ENCODE data around the gene FAM25A. TPM values are rescaled to one million over a fixed set of nuclear protein-coding genes. Genes with fewer than 3 reads are reported as not detected.
"Not testable (repeated sequence)": the region's sequence is repeated elsewhere in the genome, so short reads cannot be mapped to it uniquely, and the experiment has no call there.

The FAM25A gene
- not detected in 2 replicates for total RNA-seq (2012; rRNA removed)

GRCh38 chr10:87020056-87020455, at the start of gene FAM25A:
FAM25A (plus strand) TSS chr10:87020294; CDS start chr10:87020325, 31 bp downstream.
- not testable (repeated sequence) for H3K4me2 ChIP-seq (ENCODE audit: low read length); H3K27me3 ChIP-seq (ENCODE audit: control insufficient read depth, insufficient read depth, low read length); H3K9me3 ChIP-seq (replicated peaks; ENCODE audit: low read length); H3K36me3 ChIP-seq (ENCODE audit: insufficient read depth, low read length); H3K4me1 ChIP-seq (ENCODE audit: control insufficient read depth, insufficient read depth, low read length); H3K4me3 ChIP-seq (ENCODE audit: low read length); H3K9ac ChIP-seq (ENCODE audit: low read depth, low read length)

GRCh38 chr10:86970982-86971231, 49.2 kb upstream of the FAM25A start:
- Histone ChIP-seq H3K9me3 (replicated peaks; ENCODE audit: low read length) (no peaks in the 10 kb centered on the region), H3K9ac (ENCODE audit: low read depth, low read length) (peak overlapping the region; percentile 95), H3K4me2 (ENCODE audit: low read length) (peak overlapping the region; percentile 89), H3K4me1 (ENCODE audit: control insufficient read depth, insufficient read depth, low read length) (peaks cover 60% of the 10 kb centered on the region), H3K4me3 (ENCODE audit: low read length) (peak overlapping the region; percentile 86), H3K36me3 (ENCODE audit: insufficient read depth, low read length) (no peaks in the 10 kb centered on the region), H3K27me3 (ENCODE audit: control insufficient read depth, insufficient read depth, low read length) (no peaks in the 10 kb centered on the region)

GRCh38 chr10:86971232-86971991, 48.7 kb upstream of the FAM25A start:
- H3K9me3 ChIP-seq (replicated peaks; ENCODE audit: low read length) = no peaks in the 10 kb centered on the region
- peak overlapping the region; percentile 86 for H3K4me3 ChIP-seq (ENCODE audit: low read length)
- no peaks in the 10 kb centered on the region for H3K27me3 ChIP-seq (ENCODE audit: control insufficient read depth, insufficient read depth, low read length)
- H3K4me1 ChIP-seq (ENCODE audit: control insufficient read depth, insufficient read depth, low read length) = peaks cover 55% of the 10 kb centered on the region
- H3K4me2 ChIP-seq (ENCODE audit: low read length) = peak overlapping the region; percentile 89
- no peaks in the 10 kb centered on the region for H3K36me3 ChIP-seq (ENCODE audit: insufficient read depth, low read length)
- peak overlapping the region; percentile 95 for H3K9ac ChIP-seq (ENCODE audit: low read depth, low read length)

GRCh38 chr10:86972613-86973380, 47.3 kb upstream of the FAM25A start:
- H3K4me2 ChIP-seq (ENCODE audit: low read length) = no peak overlapping the region
- H3K9ac ChIP-seq (ENCODE audit: low read depth, low read length) = no peak overlapping the region
- H3K27me3 ChIP-seq (ENCODE audit: control insufficient read depth, insufficient read depth, low read length) = no peaks in the 10 kb centered on the region
- H3K4me1 ChIP-seq (ENCODE audit: control insufficient read depth, insufficient read depth, low read length) = peaks cover 41% of the 10 kb centered on the region
- no peak overlapping the region for H3K4me3 ChIP-seq (ENCODE audit: low read length)
- H3K9me3 ChIP-seq (replicated peaks; ENCODE audit: low read length) = no peaks in the 10 kb centered on the region
- H3K36me3 ChIP-seq (ENCODE audit: insufficient read depth, low read length) = no peaks in the 10 kb centered on the region

GRCh38 chr10:86974484-86974883, 45.6 kb upstream of the FAM25A start:
- Histone ChIP-seq H3K9ac (ENCODE audit: low read depth, low read length) (no peak overlapping the region), H3K4me3 (ENCODE audit: low read length) (no peak overlapping the region), H3K4me1 (ENCODE audit: control insufficient read depth, insufficient read depth, low read length) (peaks cover 39% of the 10 kb centered on the region)

GRCh38 chr10:86976362-86977056, 43.6 kb upstream of the FAM25A start:
- H3K9me3 ChIP-seq (replicated peaks; ENCODE audit: low read length) = no peaks in the 10 kb centered on the region

More at GRCh38 chr10:86974484-86974883, 45.6 kb upstream of the FAM25A start:
- H3K36me3 ChIP-seq (ENCODE audit: insufficient read depth, low read length) = no peaks in the 10 kb centered on the region
- H3K9me3 ChIP-seq (replicated peaks; ENCODE audit: low read length) = no peaks in the 10 kb centered on the region
- no peaks in the 10 kb centered on the region for H3K27me3 ChIP-seq (ENCODE audit: control insufficient read depth, insufficient read depth, low read length)
- no peak overlapping the region for H3K4me2 ChIP-seq (ENCODE audit: low read length)

GRCh38 chr10:86978457-86978856, 41.6 kb upstream of the FAM25A start:
- H3K27me3 ChIP-seq (ENCODE audit: control insufficient read depth, insufficient read depth, low read length); H3K4me2 ChIP-seq (ENCODE audit: low read length); H3K9ac ChIP-seq (ENCODE audit: low read depth, low read length); H3K9me3 ChIP-seq (replicated peaks; ENCODE audit: low read length); H3K4me3 ChIP-seq (ENCODE audit: low read length); H3K36me3 ChIP-seq (ENCODE audit: insufficient read depth, low read length): not testable (repeated sequence)
- H3K4me1 ChIP-seq (ENCODE audit: control insufficient read depth, insufficient read depth, low read length) = peaks cover 25% of the 10 kb centered on the region

More at GRCh38 chr10:86976362-86977056, 43.6 kb upstream of the FAM25A start:
- Histone ChIP-seq H3K4me1 (ENCODE audit: control insufficient read depth, insufficient read depth, low read length) (peaks cover 33% of the 10 kb centered on the region), H3K27me3 (ENCODE audit: control insufficient read depth, insufficient read depth, low read length) (no peaks in the 10 kb centered on the region), H3K9ac (ENCODE audit: low read depth, low read length) (no peak overlapping the region), H3K4me3 (ENCODE audit: low read length) (no peak overlapping the region), H3K4me2 (ENCODE audit: low read length) (no peak overlapping the region), H3K36me3 (ENCODE audit: insufficient read depth, low read length) (no peaks in the 10 kb centered on the region)

GRCh38 chr10:86979296-86979818, 40.7 kb upstream of the FAM25A start:
- Histone ChIP-seq H3K36me3 (ENCODE audit: insufficient read depth, low read length) (no peaks in the 10 kb centered on the region), H3K4me1 (ENCODE audit: control insufficient read depth, insufficient read depth, low read length) (peaks cover 25% of the 10 kb centered on the region), H3K9ac (ENCODE audit: low read depth, low read length) (no peak overlapping the region), H3K4me3 (ENCODE audit: low read length) (no peak overlapping the region), H3K9me3 (replicated peaks; ENCODE audit: low read length) (no peaks in the 10 kb centered on the region), H3K4me2 (ENCODE audit: low read length) (no peak overlapping the region), H3K27me3 (ENCODE audit: control insufficient read depth, insufficient read depth, low read length) (no peaks in the 10 kb centered on the region)

GRCh38 chr10:86979977-86980448, 40.1 kb upstream of the FAM25A start:
- peaks cover 25% of the 10 kb centered on the region for H3K4me1 ChIP-seq (ENCODE audit: control insufficient read depth, insufficient read depth, low read length)
- no peak overlapping the region for H3K4me3 ChIP-seq (ENCODE audit: low read length)
- no peaks in the 10 kb centered on the region for H3K9me3 ChIP-seq (replicated peaks; ENCODE audit: low read length)
- H3K4me2 ChIP-seq (ENCODE audit: low read length) = no peak overlapping the region
- H3K9ac ChIP-seq (ENCODE audit: low read depth, low read length) = peak overlapping the region; percentile 8
- H3K27me3 ChIP-seq (ENCODE audit: control insufficient read depth, insufficient read depth, low read length) = no peaks in the 10 kb centered on the region
- no peaks in the 10 kb centered on the region for H3K36me3 ChIP-seq (ENCODE audit: insufficient read depth, low read length)

GRCh38 chr10:86981020-86981419, 39.1 kb upstream of the FAM25A start:
- not testable (repeated sequence) for H3K27me3 ChIP-seq (ENCODE audit: control insufficient read depth, insufficient read depth, low read length); H3K4me2 ChIP-seq (ENCODE audit: low read length); H3K4me3 ChIP-seq (ENCODE audit: low read length); H3K9ac ChIP-seq (ENCODE audit: low read depth, low read length); H3K36me3 ChIP-seq (ENCODE audit: insufficient read depth, low read length); H3K9me3 ChIP-seq (replicated peaks; ENCODE audit: low read length)
- H3K4me1 ChIP-seq (ENCODE audit: control insufficient read depth, insufficient read depth, low read length) = peaks cover 25% of the 10 kb centered on the region

GRCh38 chr10:86981716-86982115, 38.4 kb upstream of the FAM25A start:
- no peaks in the 10 kb centered on the region for H3K27me3 ChIP-seq (ENCODE audit: control insufficient read depth, insufficient read depth, low read length)
- no peaks in the 10 kb centered on the region for H3K9me3 ChIP-seq (replicated peaks; ENCODE audit: low read length)
- H3K4me2 ChIP-seq (ENCODE audit: low read length) = no peak overlapping the region
- no peaks in the 10 kb centered on the region for H3K36me3 ChIP-seq (ENCODE audit: insufficient read depth, low read length)
- H3K9ac ChIP-seq (ENCODE audit: low read depth, low read length) = no peak overlapping the region
- H3K4me3 ChIP-seq (ENCODE audit: low read length) = no peak overlapping the region
- peaks cover 25% of the 10 kb centered on the region for H3K4me1 ChIP-seq (ENCODE audit: control insufficient read depth, insufficient read depth, low read length)
